HG03045 (cell line): ENCODE data around the gene PROKR1.

Experiments used
- ATAC-seq: cut with Tn5 transposase; IDR thresholded peaks from one replicate; pipeline ENCODE4 v1.9.1; 2021; ENCODE audit warnings: mild to moderate bottlenecking, moderate library complexity; ENCODE audit not compliant: unreplicated experiment

Gene PROKR1

DNA sequence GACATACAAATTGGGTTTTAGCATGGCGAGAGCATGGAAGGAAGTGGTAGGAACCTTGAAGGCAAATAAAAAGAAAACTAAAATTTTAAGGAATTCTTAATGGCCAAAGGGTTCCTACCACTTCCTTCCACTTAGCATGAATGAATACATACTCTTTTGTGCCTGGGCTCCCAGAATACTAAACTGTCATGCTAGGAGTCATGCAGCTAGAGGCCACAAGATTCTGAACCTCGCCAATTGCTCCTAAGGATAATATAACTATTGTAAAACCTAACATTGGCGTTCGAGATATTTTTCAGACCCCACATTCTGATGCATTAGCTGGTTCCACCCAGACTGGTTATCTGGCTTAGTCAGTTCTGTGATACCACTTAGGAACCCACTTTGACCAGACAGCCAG lies 52.6 kb downstream of the PROKR1 start:
- ATAC-seq, result no peak

DNA sequence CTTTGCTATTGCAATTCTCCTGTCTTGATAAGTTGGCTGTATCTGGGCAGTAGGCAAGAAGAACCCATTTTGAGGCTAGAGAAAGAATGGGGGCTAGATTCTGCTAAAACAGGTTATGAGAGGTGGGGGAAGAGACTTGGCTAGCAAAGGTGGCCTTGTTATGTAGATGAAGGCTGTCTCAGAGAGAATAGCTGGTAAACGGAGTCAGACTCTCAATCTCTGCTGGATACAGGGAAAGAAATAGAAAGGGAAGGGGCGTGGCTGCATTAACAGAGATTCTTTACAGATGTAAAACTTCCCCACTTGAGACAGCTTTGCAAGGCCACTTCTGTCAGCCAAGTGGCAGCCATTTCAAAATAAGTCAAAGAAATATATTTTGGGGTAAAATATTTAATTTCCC lies 53.2 kb downstream of the PROKR1 start:
- ATAC-seq, result no peak

DNA sequence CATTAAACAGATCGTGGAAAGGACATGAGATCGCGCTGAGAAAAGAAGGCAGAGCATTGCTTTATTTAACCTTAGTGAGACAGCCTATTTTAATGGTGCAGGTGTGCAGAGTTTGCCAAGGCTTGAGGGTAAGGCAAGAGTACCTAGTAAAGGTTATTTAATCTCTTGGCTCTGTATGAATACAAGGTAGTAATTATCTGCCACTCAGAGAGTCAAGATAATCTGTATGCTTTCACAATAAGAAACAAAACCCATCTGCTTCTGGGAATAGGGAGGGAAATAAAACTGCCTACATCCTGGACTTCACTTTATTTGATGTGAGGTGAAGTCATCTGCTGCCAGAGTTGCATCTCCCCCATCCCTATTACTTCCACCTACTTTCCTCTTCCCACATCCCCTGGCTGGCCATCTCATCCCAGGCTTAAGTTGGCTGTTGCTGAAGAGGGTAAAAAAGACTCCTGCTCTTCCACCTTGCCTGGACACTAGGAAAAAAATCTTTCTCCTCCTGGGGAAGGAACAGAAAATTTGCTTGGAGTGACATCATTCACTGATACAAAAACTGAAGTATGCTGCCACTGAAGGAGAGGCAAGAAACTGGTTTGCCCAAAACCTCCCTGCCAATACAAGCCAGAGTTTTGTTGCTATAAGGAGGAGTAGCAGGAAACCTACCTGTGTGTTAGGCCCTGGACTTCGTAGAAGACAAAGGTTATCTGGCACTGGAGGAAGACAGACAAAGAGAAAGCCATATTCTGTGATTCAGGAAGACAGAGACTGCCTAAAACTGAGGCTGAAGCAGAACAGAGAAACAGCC lies 55.4 kb downstream of the PROKR1 start:
- no peak for ATAC-seq

DNA sequence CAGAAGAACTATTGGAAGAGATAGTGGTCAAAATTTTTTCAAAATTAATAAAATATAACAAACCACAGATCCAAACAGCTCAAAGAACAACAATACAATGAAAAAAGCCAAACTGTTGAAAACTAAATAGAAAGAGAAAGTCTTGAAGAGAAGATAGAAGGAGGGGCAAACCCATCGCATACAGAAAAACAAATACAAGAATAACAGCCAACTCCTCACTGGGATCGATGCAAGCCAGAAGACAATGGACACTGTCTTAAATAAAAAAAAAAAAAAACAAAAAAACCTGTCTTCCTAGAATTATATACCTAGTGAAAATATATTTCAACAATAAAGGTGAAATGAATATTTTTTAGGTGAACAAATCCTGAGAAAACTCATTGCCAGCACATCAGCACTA lies 57.2 kb downstream of the PROKR1 start:
- no peak for ATAC-seq

DNA sequence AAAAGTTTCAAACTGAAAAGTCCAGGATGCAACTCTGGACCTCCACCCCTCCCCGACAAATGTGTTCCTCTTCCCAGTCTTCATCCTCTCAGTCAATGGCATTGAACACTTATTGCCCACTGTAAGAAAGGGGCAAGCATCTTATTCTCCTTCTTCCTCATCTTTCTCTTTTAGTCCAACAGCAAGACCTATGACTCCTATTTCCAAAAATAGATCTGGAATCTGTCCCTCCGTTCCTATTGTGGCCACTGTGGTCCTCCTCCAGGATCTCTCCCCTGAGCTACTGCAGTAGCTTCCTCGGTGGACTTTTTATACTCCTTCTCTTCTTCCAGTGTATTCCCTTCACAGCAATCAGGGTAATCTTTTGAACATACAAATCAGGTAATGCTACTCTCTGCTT lies 63.3 kb downstream of the PROKR1 start:
- ATAC-seq, result no peak
